DMS79 (cell line): Measurements from ENCODE around the gene IL13RA1.
"Not testable (repeated sequence)": the region's sequence is repeated elsewhere in the genome, so short reads cannot be mapped to it uniquely, and the experiment has no call there.

Source experiments
- DNase-seq: peaks from one replicate; lab custom pipeline; 2025; lab: John Stamatoyannopoulos, UW

IL13RA1 gene

GRCh38 chrX:118729042-118729652 lies 1.7 kb downstream of the IL13RA1 start:
- no peak for DNase-seq

- no peak for DNase-seq
These were observed 3.3 kb downstream of the IL13RA1 start for GRCh38 chrX:118730500-118731247.

GRCh38 chrX:118732551-118732950 lies 5.1 kb downstream of the IL13RA1 start:
- not testable (repeated sequence) for DNase-seq

- DNase-seq = no peak
These were observed 7.5 kb downstream of the IL13RA1 start for GRCh38 chrX:118734909-118735308.

GRCh38 chrX:118736394-118737010 lies 9.1 kb downstream of the IL13RA1 start:
- DNase-seq = no peak

GRCh38 chrX:118739577-118739976 lies 12.2 kb downstream of the IL13RA1 start:
- no peak for DNase-seq

- DNase-seq = no peak
These were observed 13.0 kb downstream of the IL13RA1 start for GRCh38 chrX:118740276-118740889.

- DNase-seq = no peak
These were observed 14.8 kb downstream of the IL13RA1 start for GRCh38 chrX:118742176-118742575.

- DNase-seq = no peak
These were observed 18.2 kb downstream of the IL13RA1 start for GRCh38 chrX:118745570-118745969.

GRCh38 chrX:118751950-118752783 lies 24.8 kb downstream of the IL13RA1 start:
- no peak for DNase-seq

GRCh38 chrX:118755633-118756032 lies 28.2 kb downstream of the IL13RA1 start:
- no peak for DNase-seq

- DNase-seq = no peak
These were observed 28.7 kb downstream of the IL13RA1 start for GRCh38 chrX:118756101-118756500.

- no peak for DNase-seq
These were observed 31.1 kb downstream of the IL13RA1 start for GRCh38 chrX:118758511-118758910.

GRCh38 chrX:118760025-118760424 lies 32.6 kb downstream of the IL13RA1 start:
- no peak for DNase-seq

- no peak for DNase-seq
These were observed 34.7 kb downstream of the IL13RA1 start for GRCh38 chrX:118761939-118762707.

GRCh38 chrX:118763489-118763888 lies 36.1 kb downstream of the IL13RA1 start:
- DNase-seq = no peak

GRCh38 chrX:118764122-118764521 lies 36.7 kb downstream of the IL13RA1 start:
- no peak for DNase-seq

- no peak for DNase-seq
These were observed 42.8 kb downstream of the IL13RA1 start for GRCh38 chrX:118770133-118770760.

GRCh38 chrX:118772051-118772450 lies 44.6 kb downstream of the IL13RA1 start:
- DNase-seq = no peak

- DNase-seq = peak; percentile 4
These were observed 46.4 kb downstream of the IL13RA1 start for GRCh38 chrX:118773782-118774181.

GRCh38 chrX:118779581-118779980 lies 52.2 kb downstream of the IL13RA1 start:
- no peak for DNase-seq
